KOPT-K1 (cell line): ENCODE measurements around the gene DEFB132.

Source experiments
- H3K27ac ChIP-seq: fragments of 200-600 bp; sonication (generic); 2 replicates; pipeline ENCODE4 v1.5.1; 2016; ENCODE audit warnings: antibody characterized with exemption, mild to moderate bottlenecking, low read depth, low read length; ENCODE audit not compliant: poor library complexity, severe bottlenecking
- H3K36me3 ChIP-seq: fragments of 200-600 bp; sonication (generic); 2 replicates; pipeline ENCODE4 v1.5.1; 2017; ENCODE audit warnings: antibody characterized with exemption, mild to moderate bottlenecking, low read length, moderate library complexity; ENCODE audit not compliant: insufficient read depth
- H3K9me3 ChIP-seq: fragments of 200-600 bp; sonication (generic); 2 replicates; pipeline ENCODE4 v1.5.1; 2017; ENCODE audit warnings: antibody characterized with exemption, low read length, mild to moderate bottlenecking; ENCODE audit not compliant: insufficient read depth, poor library complexity, severe bottlenecking

The DEFB132 gene

DNA sequence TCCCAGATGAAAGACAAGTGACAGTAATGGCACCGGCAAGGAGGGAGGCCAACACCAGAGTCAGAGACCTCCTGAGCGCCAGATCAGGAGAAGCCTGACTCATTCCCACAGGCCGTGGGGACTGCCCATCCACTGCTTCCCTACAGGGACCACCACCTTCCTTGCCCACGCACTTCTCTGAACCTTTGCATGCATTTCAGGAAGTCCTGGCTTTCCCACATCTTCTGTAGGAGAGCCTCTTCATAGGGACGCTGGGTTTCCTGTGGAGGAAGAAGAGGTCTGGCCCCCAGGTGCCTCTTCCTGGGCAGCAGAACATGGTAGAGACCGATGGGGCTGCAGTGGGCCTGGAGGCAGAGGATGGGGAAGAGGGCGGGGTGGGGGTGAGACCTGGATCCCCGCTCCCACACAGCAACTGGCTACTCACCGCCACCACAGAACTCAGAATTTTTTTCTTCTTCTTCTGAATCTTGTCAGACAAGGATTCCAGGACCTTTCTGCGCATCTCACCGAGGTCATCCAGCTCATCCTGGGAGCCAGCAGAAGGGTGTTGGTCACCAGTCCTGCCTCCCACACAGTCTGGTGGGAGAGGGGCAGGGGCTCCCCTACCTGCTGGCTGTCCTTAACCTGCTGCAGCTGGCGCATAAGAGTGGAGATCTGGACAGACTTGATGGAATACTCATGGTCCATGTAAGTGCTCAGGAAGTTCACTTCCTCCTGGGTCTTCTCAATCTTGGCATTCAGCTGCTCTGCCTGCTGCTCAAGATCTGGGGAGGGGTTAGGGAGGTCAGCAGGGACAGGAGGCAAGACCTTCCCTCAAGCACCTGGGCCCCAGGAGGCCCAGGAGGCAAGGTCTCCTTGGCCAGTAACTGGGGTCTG, 19.3 kb downstream of the DEFB132 start:
- peaks cover 43% of the 10 kb centered on the region; the same call in 1 of the 2 replicates for H3K36me3 ChIP-seq

DNA sequence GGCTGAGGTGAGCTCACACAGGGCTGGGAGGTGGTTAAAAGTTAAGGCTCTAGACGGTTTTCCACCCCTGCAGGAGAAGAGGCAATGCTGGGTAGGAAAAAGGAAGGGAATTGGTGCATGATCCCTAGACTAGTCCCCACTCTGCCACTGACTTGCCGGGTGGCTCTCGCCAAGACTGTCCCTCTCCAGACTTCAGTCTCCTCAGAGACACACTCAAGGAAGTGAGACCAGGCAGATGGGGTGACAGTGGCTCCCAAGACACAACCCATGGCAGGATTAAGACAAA, 19.9 kb downstream of the DEFB132 start:
- no peaks in the 10 kb centered on the region for H3K9me3 ChIP-seq
- H3K27ac ChIP-seq, result no peak overlapping the region
- H3K36me3 ChIP-seq, result peaks cover 45% of the 10 kb centered on the region; the same call in 1 of the 2 replicates

More for the DNA sequence above, 19.3 kb downstream of the DEFB132 start:
- Histone ChIP-seq H3K27ac (no peak overlapping the region), H3K9me3 (no peaks in the 10 kb centered on the region)

DNA sequence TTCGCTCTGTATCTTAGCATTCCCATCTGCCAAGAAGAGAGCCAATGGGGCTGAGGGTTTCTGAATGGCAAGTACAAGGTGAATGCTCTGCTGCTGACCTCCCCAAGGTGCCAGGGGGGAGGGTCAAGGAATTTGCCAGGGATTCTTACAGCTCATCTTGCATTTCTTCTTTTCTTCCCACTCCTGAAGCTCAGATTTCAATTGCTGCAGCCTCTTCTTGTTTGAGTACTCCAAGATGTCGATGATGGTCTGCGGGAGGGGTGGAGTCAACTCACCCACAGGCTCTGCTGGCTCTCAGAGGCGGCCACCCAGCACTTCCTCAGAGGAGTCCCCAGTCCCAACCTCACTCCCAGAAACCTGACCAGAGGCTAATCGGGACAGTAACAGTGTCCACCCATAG, 20.7 kb downstream of the DEFB132 start:
- H3K27ac ChIP-seq, result no peak overlapping the region
- H3K36me3 ChIP-seq, result peaks cover 45% of the 10 kb centered on the region
- no peaks in the 10 kb centered on the region for H3K9me3 ChIP-seq

DNA sequence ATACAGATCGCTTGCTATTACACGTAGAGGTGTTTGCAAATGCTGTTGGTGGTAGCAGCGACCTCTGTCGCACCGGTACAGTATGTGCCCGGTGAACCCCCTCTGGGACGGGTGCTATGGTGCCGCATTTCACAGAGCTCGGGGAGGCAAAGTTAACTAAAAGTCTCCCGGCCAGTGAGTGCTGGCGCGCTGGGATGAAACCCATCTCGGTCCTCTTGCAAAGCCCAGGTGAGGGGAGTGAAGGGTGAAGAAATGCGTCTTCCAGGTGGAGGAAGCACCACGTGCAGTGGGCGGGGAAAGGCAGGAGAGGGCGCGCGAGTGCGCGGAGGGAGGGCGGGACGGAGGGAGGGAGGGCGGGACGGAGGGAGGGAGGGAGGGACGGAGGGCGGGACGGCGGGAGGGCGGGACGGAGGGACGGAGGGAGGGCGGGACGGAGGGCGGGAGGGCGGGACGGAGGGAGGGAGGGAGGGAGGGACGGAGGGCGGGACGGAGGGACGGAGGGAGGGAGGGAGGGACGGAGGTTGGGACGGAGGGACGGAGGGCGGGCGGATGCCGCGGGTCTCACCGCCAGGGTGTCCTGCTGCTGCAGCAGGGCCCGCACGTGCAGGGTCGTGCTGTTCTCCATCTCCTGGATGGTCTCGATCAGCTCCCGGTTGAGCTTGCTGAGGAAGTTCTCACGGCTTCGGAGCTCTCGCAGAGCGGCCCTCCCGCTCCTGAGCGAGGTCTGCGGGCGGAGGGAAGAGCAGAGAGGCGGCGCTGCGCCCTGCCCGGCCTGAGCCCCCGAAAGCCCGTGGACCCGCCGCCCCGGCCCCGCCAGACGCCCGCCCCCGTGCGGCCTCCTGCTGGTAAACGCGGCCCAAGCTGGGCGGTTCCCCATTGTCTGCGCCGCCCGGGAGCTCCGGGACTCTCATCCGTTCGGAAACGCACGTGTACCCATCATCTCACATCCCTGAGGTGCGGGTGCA, 21.4 kb downstream of the DEFB132 start:
- Histone ChIP-seq H3K9me3 (no peaks in the 10 kb centered on the region), H3K27ac (no peak overlapping the region), H3K36me3 (peaks cover 48% of the 10 kb centered on the region)

DNA sequence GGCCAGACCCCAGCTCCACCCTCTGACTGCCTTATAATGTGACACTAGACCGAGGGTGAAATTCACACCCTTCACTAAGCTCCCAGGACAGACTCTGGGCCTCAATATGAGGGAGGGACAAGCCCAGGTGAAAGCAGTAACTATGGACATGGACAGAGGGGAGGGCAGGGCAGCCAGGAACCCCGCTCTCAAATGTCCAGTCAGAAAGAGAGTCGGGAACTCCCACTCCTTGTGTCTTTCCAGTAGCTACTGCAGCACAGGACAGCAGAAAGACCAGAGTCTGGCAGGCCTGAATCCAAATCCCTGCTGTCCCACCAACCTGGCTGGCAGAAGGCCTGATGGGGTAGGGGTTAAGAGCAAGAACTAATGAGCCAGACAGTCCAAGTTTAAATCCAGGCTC, 26.6 kb downstream of the DEFB132 start:
- no peaks in the 10 kb centered on the region for H3K9me3 ChIP-seq
- no peak overlapping the region for H3K27ac ChIP-seq
- H3K36me3 ChIP-seq, result peaks cover 19% of the 10 kb centered on the region

DNA sequence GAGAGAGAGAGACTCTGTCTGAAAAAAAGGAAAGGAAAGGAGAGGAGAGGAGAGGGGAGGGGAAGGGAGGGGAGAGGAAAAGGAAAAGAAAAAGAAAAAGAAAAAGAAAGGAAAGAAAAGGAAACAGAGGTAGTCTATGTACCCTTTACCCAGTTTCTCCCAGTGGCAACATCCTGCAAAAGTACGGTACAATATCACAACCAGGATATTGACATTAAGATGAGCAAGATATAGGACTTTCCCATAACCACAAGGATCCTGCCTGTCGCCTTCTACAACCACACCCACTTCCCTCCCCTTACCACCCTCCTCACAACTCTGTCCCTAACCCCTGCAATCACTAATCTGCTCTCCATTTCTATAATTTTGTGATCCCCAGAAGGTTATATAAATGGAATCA, 29.0 kb downstream of the DEFB132 start:
- Histone ChIP-seq H3K36me3 (peaks cover 10% of the 10 kb centered on the region), H3K9me3 (no peaks in the 10 kb centered on the region), H3K27ac (no peak overlapping the region)

DNA sequence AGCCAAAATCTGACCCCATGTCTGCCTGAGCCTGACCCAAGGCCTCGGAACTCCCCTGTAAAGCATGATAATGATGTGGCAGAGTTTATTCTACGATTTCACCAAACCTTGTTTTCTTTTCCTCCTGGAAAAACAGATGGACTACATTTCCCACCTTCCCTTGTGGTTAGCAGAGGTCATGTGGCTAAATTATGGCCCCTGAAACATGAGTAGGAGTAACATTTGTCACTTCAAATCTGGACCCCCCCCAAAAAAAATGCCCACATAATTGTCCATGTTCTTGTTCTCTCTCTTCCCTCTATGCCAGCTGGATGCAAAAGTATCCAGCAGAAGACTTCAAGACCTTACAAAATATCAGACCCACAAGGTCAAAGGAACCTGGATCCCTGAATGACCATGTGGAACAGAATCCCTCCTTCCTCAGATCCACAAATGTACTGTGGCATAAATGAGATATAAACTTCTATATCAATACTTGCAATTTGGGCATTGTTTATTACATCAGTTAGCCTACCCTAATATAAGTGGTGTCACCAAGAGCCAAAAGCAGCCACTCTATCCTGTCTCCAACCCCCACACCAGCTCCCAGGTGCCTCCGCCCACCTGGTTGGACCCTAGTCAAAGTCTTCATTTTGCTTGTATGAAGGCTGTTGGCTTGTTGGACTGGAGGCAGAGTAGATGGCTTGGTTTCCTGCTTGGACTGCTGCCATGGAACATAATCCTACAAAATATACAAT, 31.6 kb downstream of the DEFB132 start:
- no peaks in the 10 kb centered on the region for H3K9me3 ChIP-seq
- no peaks in the 10 kb centered on the region for H3K36me3 ChIP-seq
- peak overlapping the region; percentile 70 for H3K27ac ChIP-seq

DNA sequence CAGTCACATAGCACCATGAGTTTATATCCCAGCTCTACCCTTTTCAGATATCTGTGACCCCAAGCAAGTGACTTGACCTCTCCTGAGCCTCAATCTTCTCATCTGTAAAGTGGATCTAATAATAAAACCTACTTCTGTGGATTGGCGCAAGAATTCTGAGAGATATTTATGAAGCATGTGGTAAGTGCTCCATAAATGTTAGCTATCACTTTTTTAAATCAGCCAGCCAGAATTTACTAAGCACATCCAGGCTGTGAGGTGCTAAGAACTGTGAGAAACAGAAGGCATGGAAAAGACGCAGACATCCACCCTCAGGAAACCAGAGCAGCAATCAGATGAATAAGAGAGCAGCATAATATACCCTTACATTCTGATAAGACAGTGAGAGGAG, 32.2 kb downstream of the DEFB132 start:
- Histone ChIP-seq H3K36me3 (no peaks in the 10 kb centered on the region), H3K9me3 (no peaks in the 10 kb centered on the region), H3K27ac (peak overlapping the region; percentile 70)

DNA sequence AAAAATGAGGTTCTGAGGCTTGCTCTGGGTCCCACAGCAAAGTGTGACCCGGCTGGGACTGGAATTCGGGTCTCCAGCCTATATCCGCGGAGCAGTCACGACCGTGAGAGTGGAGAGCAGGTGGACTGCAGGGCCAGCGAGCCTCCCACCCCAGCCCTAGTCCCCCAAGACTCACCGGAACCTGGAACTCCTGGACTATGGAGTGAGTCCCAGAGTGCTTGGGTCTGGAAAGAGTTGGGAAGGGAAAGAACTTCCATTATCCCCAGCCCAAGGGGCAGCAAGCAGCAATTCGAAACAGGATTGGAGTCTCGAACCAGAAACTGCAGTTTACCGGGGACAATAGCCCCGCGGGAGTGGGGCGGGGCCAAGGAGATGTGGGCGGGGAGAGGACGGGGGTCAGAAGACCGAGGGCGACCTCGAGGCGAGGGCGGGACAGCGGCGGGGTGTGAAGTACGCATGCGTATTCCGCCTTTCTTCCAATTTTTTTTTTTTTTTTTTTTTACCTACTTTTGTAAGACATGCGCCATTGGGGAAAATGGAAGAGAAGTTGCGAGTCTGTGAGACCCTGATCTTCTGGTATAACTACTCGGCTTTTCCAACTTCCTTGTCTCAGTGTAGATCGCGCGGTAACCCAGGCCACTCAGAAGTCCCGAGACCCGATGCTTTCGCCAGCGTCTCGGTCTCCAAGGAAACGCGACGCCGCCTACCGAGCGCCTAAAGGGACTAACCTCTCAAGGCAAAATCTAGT, 32.7 kb downstream of the DEFB132 start, which contains the start of gene C20orf96:
C20orf96 (minus strand) TSS at position 667 of the 748 bp plus-strand sequence; CDS start at position 527, 140 bp downstream.
- Histone ChIP-seq H3K9me3 (no peaks in the 10 kb centered on the region), H3K36me3 (no peaks in the 10 kb centered on the region), H3K27ac (peak within 1 kb of the TSS; percentile 70)

DNA sequence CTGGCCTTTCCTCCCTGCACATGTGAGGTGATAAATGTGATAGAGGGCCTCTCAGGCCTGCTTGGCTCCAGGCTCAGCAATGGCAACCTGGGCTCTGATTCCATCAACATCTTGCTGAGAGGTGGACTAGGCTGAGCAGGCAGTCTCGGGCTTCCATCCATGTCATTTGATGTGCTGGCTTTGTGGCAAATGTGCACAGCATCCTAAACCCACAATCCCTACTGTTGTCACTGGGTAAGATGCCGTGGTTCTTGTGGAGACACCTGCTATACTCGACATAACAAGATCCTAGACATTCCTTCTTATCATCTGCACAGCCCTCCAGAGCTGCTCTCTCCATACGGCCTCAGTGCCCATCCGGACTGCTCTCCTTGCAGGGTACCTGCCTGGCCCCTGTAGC, 37.1 kb downstream of the DEFB132 start:
- Histone ChIP-seq H3K9me3 (no peaks in the 10 kb centered on the region), H3K36me3 (peaks cover 6% of the 10 kb centered on the region), H3K27ac (no peak overlapping the region)

DNA sequence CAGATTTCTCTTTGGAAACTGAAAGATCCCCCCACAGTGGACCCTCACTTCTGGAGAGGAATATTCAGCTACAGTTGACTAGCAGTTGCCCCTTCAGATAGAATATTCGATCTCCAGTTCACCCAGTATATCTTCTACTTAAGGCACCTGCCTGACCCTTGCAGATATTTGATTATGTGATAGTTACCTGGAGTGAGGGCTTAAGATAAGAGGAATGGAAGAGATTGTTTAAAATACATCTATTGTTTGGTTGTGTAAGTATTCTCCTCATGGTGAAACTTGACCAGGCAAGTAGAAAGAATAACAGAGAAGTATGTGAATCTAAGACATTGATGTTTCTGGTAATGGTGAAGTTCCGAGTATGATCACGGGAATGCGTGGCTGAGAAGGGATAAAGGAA, 38.3 kb downstream of the DEFB132 start:
- peaks cover 18% of the 10 kb centered on the region for H3K36me3 ChIP-seq
- no peak overlapping the region for H3K27ac ChIP-seq
- no peaks in the 10 kb centered on the region for H3K9me3 ChIP-seq

DNA sequence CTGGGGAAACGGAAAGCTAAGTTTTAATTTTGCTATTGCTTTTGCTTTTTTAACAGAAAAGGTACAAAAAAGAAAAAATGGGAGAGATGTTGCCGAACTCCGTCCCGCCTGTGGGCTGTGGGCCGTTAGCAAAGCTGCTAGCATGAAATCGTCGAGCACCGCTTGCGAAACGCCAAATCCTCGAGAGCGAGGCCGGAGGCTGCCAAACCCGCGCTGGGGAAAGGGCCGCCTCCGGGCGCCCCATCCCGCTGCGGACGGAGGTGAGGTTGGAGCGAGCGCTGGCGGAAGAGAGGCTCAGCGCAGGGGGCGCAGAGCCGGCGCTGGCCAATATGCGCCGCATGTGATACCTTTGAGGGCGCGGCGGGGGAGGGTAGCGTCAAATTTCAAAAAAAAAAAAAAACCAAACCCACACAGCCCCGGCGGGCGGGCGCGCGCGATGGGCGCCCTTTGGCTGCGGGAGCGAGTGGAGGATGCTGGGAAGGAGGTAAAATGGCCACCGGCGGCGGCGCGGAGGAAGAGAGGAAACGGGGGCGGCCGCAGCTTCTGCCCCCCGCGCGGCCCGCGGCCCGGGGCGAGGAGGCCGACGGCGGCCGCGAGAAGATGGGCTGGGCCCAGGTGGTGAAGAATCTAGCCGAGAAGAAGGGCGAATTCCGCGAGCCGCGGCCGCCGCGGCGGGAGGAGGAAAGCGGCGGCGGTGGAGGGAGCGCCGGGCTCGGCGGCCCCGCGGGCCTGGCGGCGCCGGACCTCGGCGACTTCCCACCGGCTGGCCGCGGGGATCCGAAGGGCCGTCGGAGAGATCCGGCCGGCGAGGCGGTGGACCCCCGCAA, 39.8 kb downstream of the DEFB132 start, which contains the start of gene ZCCHC3:
ZCCHC3 (plus strand) TSS at position 473 of the 827 bp plus-strand sequence; CDS start at position 490, 17 bp downstream.
- peak within 1 kb of the TSS; percentile 92 for H3K27ac ChIP-seq
- H3K36me3 ChIP-seq, result peaks cover 31% of the 10 kb centered on the region
- H3K9me3 ChIP-seq, result no peaks in the 10 kb centered on the region

DNA sequence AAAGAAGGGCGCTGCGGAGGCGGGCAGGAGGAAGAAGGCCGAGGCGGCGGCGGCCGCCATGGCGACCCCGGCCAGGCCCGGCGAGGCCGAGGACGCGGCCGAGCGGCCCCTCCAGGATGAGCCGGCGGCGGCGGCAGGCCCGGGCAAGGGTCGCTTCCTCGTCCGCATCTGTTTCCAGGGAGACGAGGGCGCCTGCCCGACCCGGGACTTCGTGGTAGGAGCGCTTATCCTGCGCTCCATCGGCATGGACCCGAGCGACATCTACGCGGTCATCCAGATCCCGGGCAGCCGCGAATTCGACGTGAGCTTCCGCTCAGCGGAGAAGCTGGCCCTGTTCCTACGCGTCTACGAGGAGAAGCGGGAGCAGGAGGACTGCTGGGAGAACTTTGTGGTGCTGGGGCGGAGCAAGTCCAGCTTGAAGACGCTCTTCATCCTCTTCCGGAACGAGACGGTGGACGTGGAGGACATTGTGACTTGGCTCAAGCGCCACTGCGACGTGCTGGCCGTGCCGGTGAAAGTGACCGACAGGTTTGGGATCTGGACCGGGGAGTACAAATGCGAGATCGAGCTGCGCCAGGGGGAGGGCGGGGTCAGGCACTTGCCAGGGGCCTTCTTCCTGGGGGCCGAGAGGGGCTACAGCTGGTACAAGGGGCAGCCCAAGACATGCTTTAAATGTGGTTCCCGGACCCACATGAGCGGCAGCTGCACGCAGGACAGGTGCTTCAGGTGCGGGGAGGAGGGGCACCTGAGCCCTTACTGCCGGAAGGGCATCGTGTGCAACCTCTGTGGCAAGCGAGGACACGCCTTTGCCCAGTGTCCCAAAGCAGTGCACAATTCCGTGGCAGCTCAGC, 40.6 kb downstream of the DEFB132 start:
- Histone ChIP-seq H3K27ac (peak overlapping the region; percentile 92), H3K9me3 (no peaks in the 10 kb centered on the region)

More for the DNA sequence above, 40.6 kb downstream of the DEFB132 start:
- H3K36me3 ChIP-seq, result peaks cover 34% of the 10 kb centered on the region
